ENCODE measurements around the gene INPP5F. TPM values are rescaled to one million over a fixed set of nuclear protein-coding genes. Genes with fewer than 3 reads are reported as not detected.

The INPP5F gene
- total and polyA plus RNA-seq, 10 of the 15 experiments (the other 5 are each of a cell fraction or from before 2014, with no cell fraction given) = 6.0 to 49.3 (median 34.3) TPM

GRCh38 chr10:119872860-119873681 lies 147.2 kb downstream of the INPP5F start (continued):
- no peak for TF ChIP-seq RFX5 (IDR thresholded peaks at IDR 0.05; ENCODE audit: low read depth, low read length)
- no peak for TF ChIP-seq TBL1XR1 (IDR thresholded peaks at IDR 0.05; ENCODE audit: low read depth, low read length)
- 0 out of 2 replicates have a peak, but pooled peaks have one; percentile 40 for TF ChIP-seq IRF3 (IDR thresholded peaks at IDR 0.05)
- TF ChIP-seq PBX3 (IDR thresholded peaks at IDR 0.05; ENCODE audit: insufficient replicate concordance, low read depth, low read length) = no peak
- no peak for TF ChIP-seq SREBF1 (IDR thresholded peaks at IDR 0.05; ENCODE audit: low read length)
- no peak for TF ChIP-seq ETV6 (conservative IDR thresholded peaks at IDR 0.05 in 1 of 2, IDR thresholded peaks at IDR 0.05 in 1 of 2; ENCODE audit: borderline replicate concordance in 1 of 2, low read depth in 1 of 2)
- peak; percentile 85 for TF ChIP-seq NR2C1 (IDR thresholded peaks at IDR 0.05)
- TF ChIP-seq RBBP5 (conservative IDR thresholded peaks at IDR 0.05) = no peak

GRCh38 chr10:119878524-119878923 lies 152.7 kb downstream of the INPP5F start:
- Histone ChIP-seq H4K20me1 (ENCODE audit: control insufficient read depth, insufficient read depth) (no peaks in the 10 kb centered on the region), H2AFZ (ENCODE audit: control insufficient read depth, low read depth, low read length) (no peak overlapping the region), H3K4me2 (ENCODE audit: control insufficient read depth, insufficient read depth) (no peak overlapping the region), H3K79me2 (ENCODE audit: control insufficient read depth, insufficient read depth, low read length) (no peaks in the 10 kb centered on the region), H3K9me3 (replicated peaks; ENCODE audit: control insufficient read depth, insufficient read depth, low read length) (no peaks in the 10 kb centered on the region), H3K27ac (ENCODE audit: control insufficient read depth, insufficient read depth) (no peak overlapping the region), H3K27me3 (replicated peaks in 1 of 2; ENCODE audit: control insufficient read depth in 2 of 2, insufficient read depth in 2 of 2, low read length in 1 of 2) (no peaks in the 10 kb centered on the region), H3K9ac (ENCODE audit: control insufficient read depth, insufficient read depth, low read length) (no peak overlapping the region), H3K4me1 (ENCODE audit: control insufficient read depth, insufficient read depth, low read length) (peaks cover 4% of the 10 kb centered on the region; the same call in 1 of the 2 replicates), H3K36me3 (ENCODE audit: control insufficient read depth in 2 of 2, insufficient read depth in 2 of 2, low read length in 1 of 2) (no peaks in the 10 kb centered on the region), H3K4me3 (no peak overlapping the region)
- in situ Hi-C loops (cut with MboI) = no loop called here
- SMC1A ChIA-PET (ENCODE audit: uncharacterized antibody, unreplicated experiment) = interaction anchor here (1.4 kb wide), 1 partner anchor 12 kb away, joined by 4 read pairs; no protein-coding TSS in a partner anchor
- intact Hi-C loops (cut with micrococcal nuclease; ENCODE audit: unreplicated experiment) = no loop called here
- TF ChIP-seq ZNF207 (IDR thresholded peaks at IDR 0.05; ENCODE audit: borderline replicate concordance) (no peak), TARDBP (IDR thresholded peaks at IDR 0.05; ENCODE audit: borderline replicate concordance) (no peak), CHD1 (IDR thresholded peaks at IDR 0.05; ENCODE audit: low read depth, low read length) (no peak), ATF2 (IDR thresholded peaks at IDR 0.05; ENCODE audit: low read length) (no peak), IKZF2 (IDR thresholded peaks at IDR 0.05) (no peak), NFXL1 (IDR thresholded peaks at IDR 0.05; ENCODE audit: borderline replicate concordance) (no peak), IKZF1 (conservative IDR thresholded peaks at IDR 0.05) (no peak), RELA (IDR thresholded peaks at IDR 0.05; ENCODE audit: borderline replicate concordance, partially characterized antibody) (no peak), TAF1 (IDR thresholded peaks at IDR 0.05; ENCODE audit: borderline replicate concordance, low read depth, low read length) (no peak), RB1 (IDR thresholded peaks at IDR 0.05; ENCODE audit: borderline replicate concordance) (no peak)
- ATAC-seq (no peak), FAIRE-seq (no peak), DNase-seq (ENCODE audit: low read depth, low spot score) (no peak)
- no TSS peak for BruUV-seq (replicated peaks)
- 3% methylated on average over 2 of the region's 2 CpGs for WGBS (ENCODE audit: insufficient coverage, insufficient replicate concordance, low lambda C conversion rate, missing lambda C conversion rate)
- CTCF ChIA-PET = interaction anchor here (1.1 kb wide), 1 partner anchor 12 kb away, joined by 3 read pairs; no protein-coding TSS in a partner anchor
- POLR2A ChIA-PET = no interaction called here
- RAD21 ChIA-PET (ENCODE audit: unreplicated experiment) = no interaction called here
